ENCODE measurements around the gene PLK1.
A peak's percentile ranks its signal among the peaks of the same experiment; 100 is the strongest.
"Not testable (repeated sequence)": the region's sequence is repeated elsewhere in the genome, so short reads cannot be mapped to it uniquely, and the experiment has no call there.

PLK1 gene

GRCh38 chr16:23678430-23679273, at the start of gene PLK1:
TSS of gene PLK1 (plus strand) at chr16:23678889. CDS start at chr16:23678933, 44 bp downstream.
- DNase-seq, result peak; percentile 86 to 90

DNA sequence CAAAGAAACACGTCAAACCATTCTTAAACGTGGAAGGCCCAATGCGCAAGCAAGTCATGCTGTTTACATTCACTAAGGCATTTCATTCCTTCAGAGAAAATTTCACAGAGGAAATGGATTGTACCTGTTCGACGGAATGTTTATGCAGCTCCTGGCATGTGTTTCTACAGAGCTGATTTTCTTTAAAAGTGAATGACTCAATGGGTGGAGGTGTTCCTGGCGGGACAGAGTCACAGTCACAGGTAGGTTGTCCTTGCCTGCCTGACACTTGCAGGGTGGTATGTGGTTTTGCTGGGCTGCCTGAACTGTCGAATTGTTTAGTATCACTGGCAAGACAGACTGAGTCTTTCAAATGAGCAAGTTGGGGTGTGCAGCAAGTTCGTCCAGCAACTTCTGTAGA, 49.2 kb upstream of the PLK1 start:
- DNase-seq, result no peak

GRCh38 chr16:23631874-23632273, 46.8 kb upstream of the PLK1 start:
- not testable (repeated sequence) for DNase-seq

DNA sequence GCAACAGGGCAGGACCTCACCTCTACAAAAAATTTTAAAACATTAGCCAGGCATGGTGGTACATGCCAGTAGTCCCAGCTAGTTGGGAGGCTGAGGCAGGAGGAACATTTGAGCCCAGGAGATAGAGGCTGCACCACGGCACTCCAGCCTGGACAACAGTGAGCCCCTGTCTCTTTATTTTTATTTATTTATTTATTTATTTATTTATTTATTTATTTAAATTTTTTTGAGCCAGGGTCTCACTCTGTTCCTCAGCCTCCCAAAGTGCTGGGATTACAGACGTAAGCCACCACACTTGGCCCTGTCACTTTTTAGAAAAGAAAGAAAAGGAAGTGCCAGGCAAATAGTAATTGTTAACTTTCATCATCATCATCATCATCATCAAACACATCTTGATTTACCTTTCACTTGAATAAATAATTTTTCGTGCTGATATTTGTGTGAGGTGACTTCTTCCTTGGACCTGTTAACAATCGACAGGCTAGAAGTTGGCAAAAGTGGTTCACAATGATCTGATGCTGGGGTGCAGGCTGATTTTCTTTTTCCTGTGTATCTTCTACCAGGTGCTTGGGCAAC, 44.1 kb upstream of the PLK1 start:
- no peak for DNase-seq

DNA sequence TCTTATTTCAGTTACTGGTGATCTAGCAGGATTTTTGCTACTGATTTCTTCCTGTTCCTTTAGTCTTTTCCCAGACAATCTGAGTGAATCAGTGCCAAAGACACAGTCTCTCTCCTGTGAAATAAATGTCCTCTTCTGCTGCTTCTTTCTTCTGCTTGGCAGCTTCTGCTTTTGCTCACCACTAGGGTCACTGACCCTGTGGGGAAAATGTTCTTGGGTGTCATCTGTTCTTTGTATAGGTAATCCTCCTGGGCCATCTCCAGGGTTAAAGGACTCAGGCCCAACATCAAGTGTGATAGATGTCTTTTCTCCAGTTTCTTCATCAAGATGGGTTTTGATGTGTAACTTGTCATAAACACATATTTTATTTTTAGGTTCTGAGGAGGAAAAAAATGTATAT, 42.7 kb upstream of the PLK1 start:
- no peak for DNase-seq

GRCh38 chr16:23640615-23640930, 38.1 kb upstream of the PLK1 start:
- no peak for DNase-seq

DNA sequence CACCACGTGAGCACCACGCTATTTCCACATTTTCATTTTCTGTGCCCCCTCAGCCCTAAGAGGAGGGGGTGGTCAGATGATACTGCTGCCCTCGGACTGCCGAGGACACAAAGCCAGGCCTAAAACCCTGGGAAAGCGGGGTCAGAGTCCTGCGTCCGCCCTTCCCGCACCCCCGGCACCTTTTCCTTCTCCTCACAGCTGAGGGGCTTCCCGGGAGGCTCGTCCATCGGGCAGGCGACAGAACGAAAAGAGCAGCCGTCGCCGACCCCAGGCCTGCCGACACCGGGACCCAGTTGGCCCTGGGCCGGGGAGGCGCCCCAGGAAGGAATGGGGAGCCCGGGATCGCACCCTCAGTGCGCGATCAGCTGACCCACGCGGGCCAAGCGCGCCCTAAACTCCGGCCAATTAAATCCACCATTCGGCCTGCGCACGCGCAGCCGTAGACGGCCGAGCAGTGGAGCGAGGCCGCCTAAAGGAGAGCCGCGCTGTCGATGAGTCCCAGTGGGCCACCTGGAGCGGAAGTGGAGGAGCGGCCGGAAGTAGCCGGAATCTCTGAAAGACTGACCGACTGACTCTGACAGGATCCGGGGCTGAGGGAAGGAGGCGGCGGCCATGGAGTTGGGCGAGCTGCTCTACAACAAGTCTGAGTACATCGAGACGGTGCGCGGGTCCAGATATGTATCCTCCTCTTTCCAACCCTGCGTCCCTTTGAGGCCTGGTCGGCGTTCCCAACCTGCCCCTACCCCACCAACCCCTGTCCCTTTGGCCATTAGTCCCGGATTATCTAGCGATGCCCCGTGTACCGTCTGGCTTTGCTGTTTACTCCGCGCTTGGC, 37.5 kb upstream of the PLK1 start, which contains the start of the genes DCTN5 and PALB2:
TSS of gene DCTN5 (plus strand) at position 536 of the 835 bp plus-strand sequence. CDS start at position 613, 77 bp downstream.
TSS of gene PALB2 (minus strand) at position 380 of the 835 bp plus-strand sequence. CDS start at position 227, 153 bp downstream.
- peak; percentile 89 to 91 for DNase-seq

GRCh38 chr16:23642246-23642774, 36.4 kb upstream of the PLK1 start:
- DNase-seq, result no peak

- peak in 1 of 2 experiments; percentile 18 for DNase-seq
Measured at GRCh38 chr16:23650674-23651416, 27.8 kb upstream of the PLK1 start.

GRCh38 chr16:23651943-23652468, 26.7 kb upstream of the PLK1 start:
- DNase-seq, result no peak

GRCh38 chr16:23663918-23664317, 14.8 kb upstream of the PLK1 start:
- no peak for DNase-seq

DNA sequence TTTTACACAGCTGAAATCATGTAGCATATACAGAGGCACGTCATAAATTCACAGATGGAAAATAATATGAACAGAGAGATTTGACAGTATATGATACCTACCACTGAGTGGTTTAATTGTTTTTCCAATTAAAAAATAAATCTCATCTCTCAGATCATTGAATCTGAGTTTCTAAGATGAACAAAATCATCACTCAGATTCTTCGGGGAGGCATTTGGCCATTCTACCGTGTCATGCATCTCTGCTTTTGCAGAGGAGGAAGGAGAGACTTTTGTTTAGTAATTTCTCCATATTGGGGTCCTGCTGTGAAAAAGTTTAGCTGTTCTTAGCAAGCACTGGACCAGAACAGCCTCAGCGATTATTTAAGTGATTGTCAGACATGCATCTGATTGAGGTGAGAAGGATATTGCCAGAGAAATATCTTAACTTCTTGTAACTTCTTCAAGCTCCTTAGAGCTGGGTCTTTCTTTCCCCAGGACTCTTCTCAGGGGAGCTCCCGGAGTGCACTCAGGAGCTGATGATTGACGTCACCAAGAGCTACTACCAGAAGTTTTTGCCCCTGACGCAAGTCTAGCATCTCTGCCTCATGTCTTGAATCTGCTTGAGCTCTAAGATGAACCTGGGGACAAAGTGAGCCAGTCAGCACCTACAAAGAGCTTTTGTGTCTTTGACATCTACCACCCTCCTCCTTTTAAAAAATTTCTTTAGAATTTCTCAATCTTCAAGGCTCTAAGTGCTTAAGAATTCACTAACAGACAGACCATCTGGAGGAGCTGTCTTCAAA, 11.9 kb upstream of the PLK1 start:
- DNase-seq, result no peak

- no peak for DNase-seq
Measured at GRCh38 chr16:23667355-23667659, 11.4 kb upstream of the PLK1 start.

DNA sequence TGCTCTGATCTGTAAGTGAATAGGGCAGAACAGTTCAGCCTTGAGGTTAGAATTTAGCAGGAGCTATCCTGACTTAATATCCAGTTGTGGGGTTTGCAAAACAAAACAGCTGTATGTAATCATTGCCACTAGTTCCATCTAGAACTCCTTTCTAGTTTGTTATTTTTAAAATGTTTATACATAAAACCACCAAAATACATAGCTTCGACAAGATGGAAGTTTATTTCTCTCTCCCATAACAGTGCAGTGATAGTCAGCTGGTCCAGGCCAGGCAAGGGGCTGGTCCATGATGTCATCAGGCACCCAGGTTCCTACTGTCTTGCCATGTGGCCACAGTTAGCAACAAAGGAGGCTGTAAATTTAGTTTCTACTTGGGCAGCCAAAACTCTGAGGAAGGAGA, 10.5 kb upstream of the PLK1 start:
- DNase-seq, result no peak

DNA sequence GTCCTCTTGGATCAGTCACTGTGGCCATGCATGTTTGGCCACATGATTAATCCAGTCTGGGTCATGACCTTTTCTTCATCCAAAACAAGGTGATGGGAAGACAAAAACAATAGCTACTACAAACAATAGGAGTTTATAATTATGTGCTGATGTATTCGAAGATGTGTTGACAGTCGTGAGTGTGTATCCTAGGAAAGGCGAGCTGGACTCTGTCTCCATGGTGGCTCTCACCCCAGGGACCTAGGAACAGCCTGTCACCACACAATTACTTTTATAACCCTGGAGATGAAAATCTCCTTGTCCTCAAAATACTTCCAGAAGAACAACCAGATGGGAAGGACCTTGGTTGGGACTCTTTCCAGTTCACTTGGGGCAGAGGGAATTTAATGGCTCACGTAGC, 9.8 kb upstream of the PLK1 start:
- DNase-seq, result no peak

- peak; percentile 47 to 64 for DNase-seq
Measured at GRCh38 chr16:23670137-23670776, 8.4 kb upstream of the PLK1 start.

- no peak for DNase-seq
Measured at GRCh38 chr16:23673971-23674614, 4.6 kb upstream of the PLK1 start.

DNA sequence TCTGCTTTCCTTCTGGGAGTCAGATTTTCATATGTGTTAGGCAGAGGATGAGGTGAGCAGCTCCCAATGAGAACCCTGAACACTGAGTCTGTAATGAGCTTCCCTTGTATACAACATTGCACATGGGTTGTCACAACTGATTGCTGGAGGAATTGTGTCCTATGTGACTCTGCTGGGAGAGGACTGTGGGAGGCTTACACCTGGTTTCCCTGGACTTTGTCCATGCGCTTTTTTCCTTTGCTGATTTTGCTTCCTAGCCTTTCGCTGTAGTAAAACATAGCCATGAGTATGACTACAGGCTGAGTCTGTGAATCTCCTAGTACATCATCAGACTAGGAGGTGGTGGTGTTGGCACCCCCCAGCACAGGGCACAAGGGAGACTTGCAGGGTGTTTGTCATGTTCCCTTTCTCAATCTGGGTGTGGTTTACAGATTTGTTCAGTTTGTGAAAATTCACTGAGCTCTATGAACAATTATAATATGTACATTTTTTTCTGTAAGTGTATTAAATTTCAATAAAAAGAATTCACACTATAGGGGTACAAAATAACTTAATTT, 1.7 kb upstream of the PLK1 start:
- DNase-seq, result no peak

DNA sequence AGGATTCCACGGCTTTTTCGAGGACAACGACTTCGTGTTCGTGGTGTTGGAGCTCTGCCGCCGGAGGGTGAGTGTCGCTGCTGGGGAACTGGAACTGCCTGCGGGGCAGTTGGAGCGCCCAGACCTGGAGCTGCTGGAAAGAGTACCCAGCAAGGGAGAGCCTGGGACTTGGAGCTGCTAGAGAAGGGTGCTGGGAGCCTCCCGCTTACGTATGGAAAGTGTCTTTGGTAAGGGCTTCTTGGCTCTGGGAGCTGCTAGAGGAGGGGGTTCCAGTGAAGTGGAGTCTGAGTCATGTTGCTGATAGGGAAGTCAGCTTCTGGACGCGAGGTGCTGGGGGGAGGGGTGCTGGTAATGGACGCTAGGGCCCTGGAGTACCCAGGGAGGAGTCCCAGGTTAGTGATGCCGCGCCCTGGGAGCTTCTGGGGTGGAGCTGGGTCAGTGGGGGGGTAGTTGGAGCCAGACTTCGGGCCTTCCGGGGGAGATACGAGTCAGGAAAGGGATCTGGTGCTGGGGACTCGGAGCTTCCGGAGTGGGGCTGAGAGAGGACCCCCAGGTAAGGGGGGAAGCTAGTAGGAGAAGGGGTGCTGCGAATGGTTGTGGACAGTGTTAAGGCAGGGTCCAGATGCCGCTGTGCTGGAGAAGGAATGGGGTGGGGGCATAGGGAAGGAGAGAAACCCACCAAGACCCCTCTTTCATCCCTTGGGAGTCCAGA, 741 bp downstream of the PLK1 start:
- DNase-seq, result peak; percentile 47 to 49

- no peak for DNase-seq
Measured at GRCh38 chr16:23679986-23680336, 1.3 kb downstream of the PLK1 start.

Data from activated CD4-positive, alpha-beta T cell treated with anti-CD3 and anti-CD28 coated beads, Interleukin-2, amount 50 U/mL, for 48 hours (primary cell).